Fibroblast of lung (primary cell): ENCODE measurements around the gene PTPN14.

ENCODE experiments used
- CTCF ChIP-seq, 2 donors: IDR thresholded peaks in 1 of 2; conservative IDR thresholded peaks in 1 of 2; 1 replicate in 1 of 2; 2 replicates in 1 of 2; pipeline ENCODE4 v1.5.1; 2011 to 2012; ENCODE audit warnings: low read length in 2 of 2, control low read depth in 1 of 2, inconsistent platforms in 1 of 2, low read depth in 1 of 2, mild to moderate bottlenecking in 1 of 2
- EZH2 ChIP-seq: IDR thresholded peaks from 2 replicates; pipeline ENCODE4 v1.5.1; 2012; ENCODE audit warnings: low read length, control low read depth, mild to moderate bottlenecking; ENCODE audit errors: missing control alignments

- no peak for TF ChIP-seq CTCF (conservative IDR thresholded peaks at IDR 0.05 in 1 of 2, IDR thresholded peaks at IDR 0.05 in 1 of 2; ENCODE audit: low read depth in 1 of 2, low read length in 2 of 2)
- no peak for TF ChIP-seq EZH2
These were observed 180.8 kb downstream of the PTPN14 start for GRCh38 chr1:214370615-214371014.
